ENCODE results near the gene MRM2.

MRM2 gene

DNA sequence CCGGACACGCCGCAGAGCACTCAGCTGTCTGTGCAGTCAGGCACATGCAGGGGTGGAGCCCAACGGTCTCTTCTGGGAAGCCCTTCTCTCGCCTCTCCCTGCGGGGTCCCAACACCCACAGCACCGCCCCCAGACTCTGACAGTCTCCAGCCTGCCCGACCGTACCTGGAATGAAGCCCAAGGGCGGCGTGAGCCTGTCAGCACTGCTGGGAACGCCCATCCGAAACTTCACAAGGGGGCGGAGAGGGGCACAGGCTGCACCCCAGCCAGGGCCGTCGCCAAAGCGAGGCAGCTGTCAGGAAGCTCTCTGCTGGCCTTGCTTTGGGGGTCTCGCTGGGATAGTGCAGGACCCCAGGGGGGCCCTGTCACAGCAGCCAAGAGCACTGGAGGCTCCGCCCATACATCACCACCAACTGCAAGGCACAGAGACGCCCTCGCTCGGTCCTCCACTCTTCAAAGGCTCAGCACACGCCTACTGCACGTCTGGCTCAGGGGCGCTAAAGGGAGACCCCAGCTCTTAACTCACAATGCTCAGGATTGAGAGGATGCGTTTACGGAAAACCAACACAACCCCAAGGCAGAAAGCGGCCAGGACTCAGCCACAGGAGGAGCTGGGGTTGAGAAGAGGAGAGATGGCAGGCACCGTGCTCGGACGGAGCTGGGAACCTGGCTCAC, 40.2 kb downstream of the MRM2 start:
- DNase-seq = no peak

DNA sequence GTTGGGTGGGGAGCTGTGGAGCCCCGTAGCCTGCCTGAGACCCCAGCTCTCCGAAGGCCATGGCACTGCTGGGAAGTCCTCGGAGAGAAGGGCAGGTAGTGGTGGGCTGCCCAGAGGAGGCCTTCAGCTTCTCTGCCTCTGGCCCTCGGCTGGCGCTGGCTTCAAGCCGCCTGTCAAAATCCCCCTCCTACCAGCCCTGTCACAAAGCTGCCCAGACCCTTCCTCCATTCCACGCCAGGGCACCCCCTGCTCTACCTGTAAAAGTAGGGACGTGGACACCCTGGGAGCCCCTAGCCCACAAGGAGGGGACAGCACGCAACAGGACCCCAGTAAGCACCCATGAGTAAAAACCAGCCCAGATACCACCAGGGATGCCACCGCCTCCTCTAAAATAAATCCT, 40.9 kb downstream of the MRM2 start:
- DNase-seq = no peak

- no peak for DNase-seq
Measured at GRCh38 chr7:2200584-2200980, 41.4 kb downstream of the MRM2 start.

DNA sequence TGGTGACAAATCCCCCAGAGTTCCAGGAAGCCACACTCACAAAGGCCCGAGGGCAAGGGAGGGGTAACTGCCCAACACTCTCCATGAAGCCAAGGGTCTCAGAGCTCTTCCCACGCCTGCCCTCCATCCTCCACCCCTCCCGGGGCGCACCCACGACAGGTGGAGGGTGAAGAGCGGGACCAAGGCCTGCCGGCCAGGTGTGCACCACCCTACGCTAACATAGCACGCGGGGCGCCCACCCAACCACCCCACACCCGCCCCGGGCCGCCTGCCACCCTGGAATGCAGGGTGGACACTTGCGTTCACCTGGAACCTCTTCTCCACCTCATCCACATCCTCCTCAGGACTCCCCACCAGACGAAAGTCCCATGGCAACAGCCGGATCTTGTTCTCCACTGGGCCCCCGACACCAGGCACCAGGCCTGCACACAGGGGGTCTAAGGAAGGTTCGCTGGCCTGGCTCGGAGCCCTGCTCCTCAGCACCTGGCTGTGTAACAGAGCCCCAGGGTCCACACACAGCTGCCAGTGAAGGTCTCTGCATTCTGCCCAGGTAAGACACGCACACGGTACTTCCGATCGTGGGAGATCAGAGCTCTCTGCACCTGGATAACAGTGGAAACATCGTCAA, 41.9 kb downstream of the MRM2 start:
- no peak for DNase-seq

DNA sequence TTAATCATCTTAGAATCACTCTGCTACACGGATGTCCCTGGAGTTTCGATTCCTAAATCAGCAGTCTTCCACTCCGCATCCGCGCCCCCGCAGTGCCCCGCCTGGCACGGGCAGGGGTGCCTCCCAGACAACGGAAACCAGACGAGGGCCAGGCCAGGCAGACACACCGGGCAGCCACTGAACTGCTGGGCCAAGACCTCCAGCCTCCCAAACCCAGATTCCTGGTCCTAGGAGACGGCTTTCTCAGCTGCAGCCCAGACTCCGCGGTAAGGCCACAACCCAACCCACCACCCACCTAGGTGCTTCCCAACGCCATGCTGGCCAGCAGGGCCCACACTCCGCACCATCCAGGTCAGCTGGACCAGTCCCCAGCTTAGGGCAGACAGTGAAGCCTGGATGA, 42.5 kb downstream of the MRM2 start:
- DNase-seq = no peak

DNA sequence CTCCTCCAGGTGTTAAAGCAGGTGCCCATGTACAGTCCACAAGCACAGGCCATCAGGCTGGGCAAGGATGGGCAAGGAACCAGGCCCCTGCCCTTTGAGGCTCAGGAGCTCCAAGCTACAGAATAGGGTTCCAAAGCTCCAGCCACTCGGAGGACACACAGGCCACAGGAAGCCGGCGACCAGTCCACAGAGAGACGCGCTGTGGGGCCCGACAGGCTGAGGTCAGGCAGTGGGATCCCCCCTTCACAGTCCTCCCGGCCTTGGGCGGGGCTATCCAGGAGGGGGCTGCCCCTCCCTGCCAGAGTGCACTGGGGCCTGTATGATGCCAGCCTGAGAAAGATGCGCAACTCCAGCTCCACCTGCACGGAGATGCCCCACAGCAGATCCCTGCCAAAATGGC, 43.2 kb downstream of the MRM2 start:
- DNase-seq = no peak

DNA sequence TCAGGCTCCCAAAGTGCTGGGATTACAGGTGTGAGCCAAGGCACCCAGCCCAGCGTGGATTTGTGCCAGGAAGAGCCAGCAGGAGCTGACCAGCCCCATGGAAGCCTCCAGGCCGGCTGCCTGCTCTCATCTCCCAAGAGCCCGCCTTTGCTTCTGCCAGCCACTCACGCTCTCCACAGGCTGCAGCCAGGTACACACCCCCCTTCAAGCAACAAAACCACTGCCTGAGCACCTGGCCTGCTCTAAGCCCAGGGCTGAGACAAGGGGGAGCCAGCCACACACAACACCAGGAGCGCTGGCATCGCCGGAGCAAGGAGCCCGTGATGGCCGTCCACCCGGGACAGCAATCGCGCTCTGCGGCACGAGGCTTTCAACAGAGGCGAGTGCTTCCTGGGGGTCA, 43.8 kb downstream of the MRM2 start:
- no peak for DNase-seq

DNA sequence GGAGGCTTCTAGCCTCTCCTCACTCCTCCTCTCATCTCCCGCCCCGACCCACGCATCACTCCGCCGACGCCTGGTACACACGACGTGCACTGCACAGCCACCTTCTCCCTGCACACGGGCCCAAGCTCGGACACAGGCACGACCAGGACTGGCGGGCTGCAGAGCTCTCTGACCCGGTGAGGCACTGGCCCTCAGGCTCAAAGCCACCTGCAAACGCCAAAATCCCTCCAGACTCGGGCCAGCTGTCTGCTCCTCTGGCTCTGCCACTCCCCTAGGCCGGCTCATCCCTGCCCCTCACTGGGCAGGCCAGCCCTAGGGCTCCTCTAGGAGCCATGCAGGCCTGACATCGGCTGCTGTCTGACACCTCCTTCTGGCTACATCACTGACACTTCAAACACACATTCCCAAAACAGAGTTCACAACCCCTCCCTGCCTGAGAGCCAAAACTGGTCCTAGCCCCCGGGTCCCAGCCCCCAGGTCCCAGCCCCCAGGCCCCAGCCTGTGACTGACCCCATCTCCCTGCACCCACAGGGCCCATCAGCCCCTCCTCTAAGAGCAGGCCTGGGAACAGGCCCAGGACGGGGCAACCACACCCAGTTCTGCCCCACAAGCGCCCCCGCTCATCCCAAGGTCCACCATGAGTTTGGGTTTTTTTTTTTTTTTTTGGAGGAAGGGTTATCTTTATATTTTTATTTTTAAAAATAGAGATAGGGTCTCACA, 44.4 kb downstream of the MRM2 start:
- no peak for DNase-seq

- no peak for DNase-seq
Measured at GRCh38 chr7:2196381-2197378, 45.3 kb downstream of the MRM2 start.

- no peak for DNase-seq
Measured at GRCh38 chr7:2195400-2196246, 46.4 kb downstream of the MRM2 start.

DNA sequence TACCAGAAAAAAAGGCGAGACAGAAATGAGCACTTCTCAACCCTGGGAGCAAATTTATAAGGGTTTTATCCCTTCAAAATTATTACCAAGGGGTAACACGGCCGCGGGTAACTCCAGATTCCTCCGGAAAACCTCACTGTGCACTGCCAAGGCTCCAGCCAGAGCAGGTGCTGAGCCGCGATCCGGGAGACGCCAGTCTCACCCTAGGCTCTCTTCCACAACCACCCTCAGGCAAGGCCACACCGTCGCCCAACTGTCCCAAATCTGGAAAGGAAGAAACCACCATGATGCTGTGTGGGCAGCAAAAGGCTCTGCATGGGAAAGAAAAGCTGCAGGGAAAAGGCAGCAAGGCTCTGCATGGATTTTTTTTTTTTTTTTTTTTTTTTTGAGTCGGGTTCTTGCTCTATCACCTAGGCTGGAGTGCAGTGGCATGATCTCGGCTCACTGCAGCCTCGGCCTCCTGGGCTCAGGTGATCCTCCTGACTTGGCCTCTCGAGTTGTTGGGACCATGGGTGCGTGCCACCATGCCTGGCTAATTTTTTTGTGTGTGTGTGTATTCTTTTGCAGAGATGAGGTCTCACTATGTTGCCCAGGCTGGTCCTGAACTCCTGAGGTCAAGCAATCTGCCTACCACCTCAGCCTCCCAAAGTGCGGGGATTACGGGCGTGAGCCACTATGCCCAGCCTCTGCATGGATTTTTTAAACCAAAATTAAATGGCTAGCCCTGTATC, 48.3 kb downstream of the MRM2 start:
- no peak for DNase-seq

DNA sequence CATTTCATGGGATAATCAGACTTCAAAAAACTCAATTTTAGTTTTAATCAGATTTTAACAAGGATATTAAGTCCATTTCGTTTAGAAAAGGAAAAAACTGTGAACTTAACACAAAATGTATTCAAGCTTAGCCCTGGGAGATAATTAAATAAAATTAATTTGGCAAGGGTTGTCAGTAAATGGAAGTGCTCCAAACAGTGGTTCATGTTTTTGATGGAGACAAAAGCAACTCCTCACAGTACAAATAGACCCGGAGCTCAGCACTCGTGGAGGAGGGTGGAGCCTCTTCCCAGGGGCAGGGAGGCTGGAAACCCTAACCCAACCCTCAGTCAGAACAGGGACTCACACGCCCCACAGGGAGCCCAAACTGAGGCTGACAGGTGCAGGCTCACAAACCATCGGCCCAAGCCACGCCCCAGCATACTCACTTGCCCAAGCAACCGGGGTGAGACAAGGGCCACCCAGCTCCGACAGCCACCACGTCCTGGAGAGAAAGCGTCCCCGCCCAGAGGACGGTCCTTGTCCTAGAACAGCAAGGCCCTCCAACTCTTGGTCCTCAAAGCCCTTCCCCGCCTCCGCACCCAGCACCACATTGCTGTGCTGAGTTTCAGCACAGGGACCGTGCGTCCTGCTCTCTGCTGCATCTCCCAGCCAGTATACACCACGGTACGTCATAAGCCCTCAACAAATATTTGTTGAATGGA, 49.0 kb downstream of the MRM2 start:
- no peak for DNase-seq

GRCh38 chr7:2191016-2191415, 51.0 kb downstream of the MRM2 start:
- DNase-seq = no peak

DNA sequence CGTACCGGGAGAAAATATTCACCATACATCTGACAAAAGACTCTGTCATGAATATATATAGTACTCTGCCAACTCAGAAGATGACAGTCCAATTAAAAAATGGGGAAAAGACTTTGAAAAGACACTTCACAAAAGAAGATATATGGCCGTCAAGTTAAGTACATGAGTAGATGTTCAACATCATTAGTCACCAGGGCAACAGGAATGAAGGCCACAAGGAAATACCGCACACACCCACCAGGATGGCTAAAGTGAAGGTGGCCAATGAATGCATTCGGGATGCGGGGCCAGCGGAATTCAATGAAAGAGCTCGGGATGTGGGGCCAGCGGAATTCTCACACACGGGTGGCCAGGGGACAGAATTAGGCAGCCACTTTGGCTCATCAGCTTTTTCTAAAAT, 51.5 kb downstream of the MRM2 start:
- DNase-seq = no peak

DNA sequence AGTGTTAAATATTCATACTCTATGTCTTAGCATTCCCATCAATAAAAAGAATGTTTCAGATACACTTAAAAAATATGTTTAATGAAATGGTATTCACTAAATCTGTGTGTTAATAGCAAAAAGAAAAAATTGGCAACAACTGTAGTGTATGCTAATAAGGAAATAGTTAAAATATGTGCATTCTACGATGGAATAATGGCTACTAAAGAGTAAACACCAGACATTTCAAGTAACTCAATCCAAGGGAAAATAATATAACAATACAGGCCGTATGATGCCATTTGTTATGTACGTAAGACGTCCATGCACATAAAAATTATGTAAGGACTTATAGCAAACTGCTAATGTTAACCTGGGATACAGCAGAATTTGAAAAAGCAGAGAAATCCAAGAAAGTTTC, 55.8 kb downstream of the MRM2 start:
- DNase-seq = no peak

- DNase-seq = no peak
Measured at GRCh38 chr7:2185715-2186114, 56.3 kb downstream of the MRM2 start.
